DMS153 treated with DMSO at 0.1 percent for 48 hours (cell line): ENCODE data around the gene C8B.

Experiments used
- DNase-seq: peaks from one replicate; lab custom pipeline; 2025; ENCODE audit not compliant: unreplicated experiment; lab: John Stamatoyannopoulos, UW

C8B gene

GRCh38 chr1:56965916-56966697, at the start of gene C8B:
Gene C8B, minus strand, starts transcription at chr1:56966015. Its CDS starts 67 bp downstream, at chr1:56965948.
- DNase-seq = no peak

DNA sequence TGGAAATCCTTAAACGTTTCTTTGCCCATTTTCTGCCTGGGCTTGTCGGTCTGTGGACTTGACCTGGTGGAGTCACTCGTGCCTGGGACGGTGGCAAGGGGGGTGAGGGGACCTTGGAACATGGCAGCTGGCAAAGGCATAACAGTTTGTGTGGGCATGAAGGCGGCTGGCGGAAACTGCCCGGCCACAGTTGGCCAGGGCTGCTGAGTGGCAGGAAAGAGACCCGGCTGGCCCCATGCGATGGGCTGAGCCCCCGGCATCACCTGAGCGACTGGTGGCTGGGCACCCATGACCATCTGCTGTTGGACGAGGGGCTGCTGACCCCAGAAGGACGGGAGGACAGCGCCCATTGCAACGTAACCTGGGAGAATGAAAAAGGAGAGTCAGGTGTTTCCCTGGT, 49.3 kb upstream of the C8B start:
- DNase-seq = no peak

DNA sequence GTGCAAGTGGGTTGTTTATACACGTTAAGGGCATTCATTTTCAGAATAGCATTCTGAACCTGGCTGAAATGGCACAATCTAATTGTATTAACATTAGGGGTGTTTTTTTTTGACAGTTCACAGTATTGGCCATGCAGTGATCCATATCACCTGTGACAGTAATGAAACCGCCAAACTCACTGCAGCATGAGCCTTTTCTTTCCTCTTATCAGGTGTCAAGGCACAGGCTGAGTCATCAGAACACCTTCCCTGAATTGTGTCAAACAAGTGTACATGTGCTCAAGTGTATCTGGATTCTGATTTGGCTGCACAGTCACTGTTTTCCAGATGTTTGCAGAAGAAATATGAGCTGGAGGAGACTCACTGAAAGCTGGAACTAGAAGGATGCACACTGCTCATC, 47.7 kb upstream of the C8B start:
- no peak for DNase-seq

- no peak for DNase-seq
These were observed 46.5 kb upstream of the C8B start for GRCh38 chr1:57012315-57012714.

DNA sequence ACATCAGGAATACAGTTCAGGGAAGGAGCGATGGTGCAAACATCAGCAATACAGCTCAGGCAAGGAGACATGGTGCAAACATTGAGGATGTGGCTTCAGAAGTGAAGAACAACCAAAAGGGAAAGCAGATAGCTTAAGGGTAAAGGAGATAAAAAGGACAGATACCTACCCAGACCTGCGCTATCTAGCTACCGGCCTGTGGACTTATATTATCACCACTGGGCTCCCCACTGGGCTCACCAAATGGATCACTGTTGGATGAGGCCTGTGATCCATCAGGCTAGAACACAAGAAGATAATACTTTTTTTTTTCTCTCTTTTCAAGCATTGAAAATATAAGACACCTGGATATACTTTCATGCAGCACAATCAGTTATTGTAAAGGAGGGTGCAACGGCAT, 44.7 kb upstream of the C8B start:
- no peak for DNase-seq

GRCh38 chr1:57007948-57008347, 42.1 kb upstream of the C8B start:
- DNase-seq = no peak

DNA sequence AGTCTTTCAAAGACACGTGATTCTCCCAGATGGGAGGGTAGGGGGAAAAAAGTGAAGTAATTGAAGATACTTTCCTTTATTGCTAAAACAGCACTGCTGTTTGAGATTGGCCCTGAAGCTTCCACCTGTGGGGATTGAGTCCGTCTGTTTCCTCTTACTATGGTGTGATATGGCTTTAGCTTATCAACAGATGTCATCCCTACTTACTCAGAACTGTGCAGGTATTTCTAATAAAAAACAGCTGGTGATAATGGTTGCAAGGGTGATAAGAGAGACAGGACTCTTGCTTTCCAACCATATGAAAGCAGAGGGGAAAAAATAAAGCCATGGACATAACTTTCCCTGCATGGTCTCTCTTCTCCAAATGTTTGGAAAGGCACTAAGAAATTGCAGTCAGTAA, 41.7 kb upstream of the C8B start:
- no peak for DNase-seq

- DNase-seq = no peak
These were observed 37.8 kb upstream of the C8B start for GRCh38 chr1:57003398-57004139.

GRCh38 chr1:56995414-56996100, 29.7 kb upstream of the C8B start:
- DNase-seq = no peak

GRCh38 chr1:56993475-56993874, 27.7 kb upstream of the C8B start:
- no peak for DNase-seq

GRCh38 chr1:56992318-56993125, 26.7 kb upstream of the C8B start:
- DNase-seq = no peak

DNA sequence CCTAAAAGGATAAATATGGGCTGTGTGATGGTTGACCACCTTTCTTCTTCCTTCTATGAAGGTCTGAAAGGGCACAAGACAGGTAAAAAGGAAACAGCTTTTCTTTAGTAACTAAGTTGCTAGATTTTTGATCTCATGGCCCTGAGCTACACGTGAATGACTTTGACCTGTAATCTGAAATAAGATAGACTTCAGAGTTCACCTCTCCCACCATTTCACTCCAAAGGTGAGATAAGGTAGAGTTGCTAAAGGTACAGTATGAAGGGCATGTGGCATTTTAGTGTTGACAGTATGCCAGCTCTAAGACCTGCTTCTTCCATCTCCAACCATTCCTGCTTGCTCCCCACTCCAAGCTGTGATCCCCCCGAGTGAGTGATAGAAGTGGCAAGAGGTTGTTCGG, 25.8 kb upstream of the C8B start:
- DNase-seq = no peak

GRCh38 chr1:56986397-56986796, 20.6 kb upstream of the C8B start:
- DNase-seq = no peak

DNA sequence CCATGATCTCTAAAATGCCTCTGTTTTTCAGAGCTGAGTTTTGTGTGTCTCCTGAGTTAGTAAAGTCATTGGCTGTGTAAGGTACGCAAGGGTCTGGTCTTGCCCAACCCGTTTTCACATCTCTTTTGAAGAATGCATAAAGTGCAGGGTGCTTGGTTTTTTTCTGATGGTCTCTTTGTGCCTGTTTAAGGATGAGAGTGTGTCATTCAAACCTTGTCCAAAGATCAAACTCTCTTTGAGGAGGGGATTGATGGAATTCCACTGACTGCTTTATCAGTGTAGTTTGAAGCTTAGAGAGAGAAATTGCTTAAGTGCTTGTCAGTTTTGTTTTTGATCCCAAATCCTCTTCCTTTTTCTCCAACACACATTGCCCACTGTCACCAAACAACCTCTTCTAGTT, 20.0 kb upstream of the C8B start:
- DNase-seq = no peak

GRCh38 chr1:56983484-56983883, 17.7 kb upstream of the C8B start:
- no peak for DNase-seq

- DNase-seq = no peak
These were observed 14.4 kb upstream of the C8B start for GRCh38 chr1:56979986-56980755.

GRCh38 chr1:56978819-56979218, 13.0 kb upstream of the C8B start:
- no peak for DNase-seq

DNA sequence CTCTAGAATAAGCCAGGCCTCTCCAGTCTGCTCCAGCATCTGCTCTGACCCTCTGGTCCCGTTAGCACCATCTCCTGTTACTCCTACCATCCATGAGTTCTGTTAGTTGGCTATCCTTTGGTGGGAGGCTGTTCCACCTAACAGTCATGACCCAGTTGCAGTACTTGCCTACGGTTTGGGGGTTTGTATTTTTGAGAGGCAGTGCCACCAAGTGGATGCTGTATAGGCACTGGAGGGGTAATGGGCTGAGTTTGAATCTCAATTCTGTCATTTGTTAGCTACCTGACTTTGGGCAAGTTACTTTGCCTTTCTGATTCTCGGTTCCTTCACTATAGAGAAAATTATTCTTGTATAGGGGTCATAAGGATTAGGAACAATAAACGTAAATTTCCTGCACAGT, 12.1 kb upstream of the C8B start:
- no peak for DNase-seq

GRCh38 chr1:56975446-56975845, 9.6 kb upstream of the C8B start:
- no peak for DNase-seq

DNA sequence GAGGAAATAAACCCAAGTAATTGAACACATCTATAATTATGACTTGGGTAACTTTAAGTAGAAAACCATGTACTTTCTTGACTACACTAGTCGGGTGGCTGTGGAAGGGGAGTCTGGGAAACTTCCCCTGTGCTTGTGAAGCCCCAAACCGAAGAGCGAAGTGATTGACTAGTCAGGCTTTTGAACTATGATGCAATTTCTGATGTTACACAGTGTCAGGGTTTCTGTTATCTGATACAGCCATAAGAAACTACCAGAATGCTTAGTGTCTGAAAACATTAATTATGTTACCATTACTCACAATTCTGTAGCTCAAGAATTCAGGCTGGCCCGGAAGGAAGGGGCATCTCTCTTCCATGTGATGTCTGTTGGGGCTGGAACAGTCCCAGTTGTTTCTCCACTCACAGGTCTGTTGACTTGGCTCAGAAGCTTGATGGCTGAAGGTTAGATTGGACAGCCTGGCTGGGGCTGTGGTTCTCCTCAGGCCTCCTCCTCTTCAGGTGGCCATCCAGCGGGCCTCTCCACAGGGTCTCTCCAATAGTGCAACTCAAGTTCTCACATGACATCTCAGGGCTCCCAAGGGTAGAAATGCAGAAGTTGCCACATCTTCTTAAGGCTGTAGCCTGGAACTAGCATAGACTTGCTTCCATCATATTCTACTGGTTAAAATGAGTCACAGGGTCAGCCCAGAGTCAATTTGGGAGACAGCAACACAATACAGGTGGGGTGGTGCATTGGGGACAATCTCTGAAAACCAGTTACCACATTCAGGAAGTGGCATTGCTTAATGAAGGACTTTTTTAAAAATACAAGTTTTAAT, 8.3 kb upstream of the C8B start:
- no peak for DNase-seq
